ENCODE measurements around the gene VWA8.
"Not testable (repeated sequence)": the region's sequence is repeated elsewhere in the genome, so short reads cannot be mapped to it uniquely, and the experiment has no call there.

Gene VWA8

DNA sequence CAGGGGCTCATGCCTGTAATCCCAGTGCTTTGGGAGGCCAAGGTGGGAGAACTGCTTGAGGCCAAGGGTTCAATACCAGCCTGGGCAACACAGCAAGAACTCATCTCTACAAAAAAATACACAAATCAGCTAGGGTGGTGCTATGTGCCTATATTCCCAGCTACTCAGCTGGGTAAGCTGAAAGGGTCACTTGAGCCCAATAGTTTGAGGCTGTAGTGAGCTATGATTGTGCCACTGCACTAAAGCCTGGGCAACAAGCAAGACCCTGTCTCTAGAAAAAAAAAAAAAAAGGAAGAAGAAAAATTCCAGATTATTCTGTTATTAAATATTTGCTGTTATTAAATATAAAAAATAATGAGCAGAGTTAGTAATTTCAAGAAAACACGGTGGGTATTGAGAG, 372.5 kb downstream of the VWA8 start:
- DNase-seq (ENCODE audit: low read depth in 2 of 2), result no peak

DNA sequence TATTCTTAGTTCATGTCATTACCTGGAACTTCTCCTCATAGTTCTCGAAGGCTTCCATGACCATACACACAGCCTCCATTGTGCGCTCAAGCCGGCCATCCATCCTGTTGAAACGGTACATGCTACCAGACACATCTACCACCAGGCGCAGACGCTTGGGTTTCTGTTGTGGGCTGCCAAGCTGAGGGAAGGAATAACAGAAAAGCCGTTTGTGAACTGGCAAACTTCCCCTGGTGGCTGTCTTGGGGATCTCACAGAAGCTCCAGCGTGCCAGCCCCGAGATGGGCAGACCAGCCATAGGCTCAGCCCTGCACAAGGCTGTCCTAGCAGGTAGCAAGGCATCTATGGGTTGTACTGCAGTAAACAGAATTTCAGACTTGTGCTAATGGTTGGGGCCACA, 373.4 kb downstream of the VWA8 start:
- peak in 1 of 2 donors; percentile 13 for DNase-seq (ENCODE audit: low read depth in 2 of 2)

DNA sequence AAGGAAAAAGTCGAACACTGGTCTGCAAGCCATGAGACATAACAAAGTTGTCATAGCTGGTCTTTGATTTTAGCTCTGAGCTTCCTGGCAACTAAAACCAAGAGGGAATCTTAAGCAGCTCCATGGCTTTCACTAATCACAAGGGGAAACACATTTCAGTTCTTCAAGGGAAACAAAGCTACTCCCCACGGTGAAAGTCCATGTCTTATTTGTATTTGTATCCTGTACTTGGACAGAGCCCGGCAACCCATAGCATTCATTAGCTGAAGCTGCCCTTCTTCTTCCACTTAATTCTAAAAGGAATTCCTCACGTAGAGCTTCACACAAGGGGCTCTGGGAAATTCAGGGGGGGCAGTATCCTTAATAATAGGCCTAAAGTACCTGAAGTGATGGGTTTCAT, 374.7 kb downstream of the VWA8 start:
- no peak for DNase-seq (ENCODE audit: low read depth in 2 of 2)

GRCh38 chr13:41582027-41582463, 378.9 kb downstream of the VWA8 start:
- DNase-seq (ENCODE audit: low read depth in 2 of 2), result no peak

- no peak for DNase-seq (ENCODE audit: low read depth in 2 of 2)
These were observed 380.6 kb downstream of the VWA8 start for GRCh38 chr13:41580345-41580744.

GRCh38 chr13:41579881-41580280, 381.0 kb downstream of the VWA8 start:
- DNase-seq (ENCODE audit: low read depth in 2 of 2), result no peak

DNA sequence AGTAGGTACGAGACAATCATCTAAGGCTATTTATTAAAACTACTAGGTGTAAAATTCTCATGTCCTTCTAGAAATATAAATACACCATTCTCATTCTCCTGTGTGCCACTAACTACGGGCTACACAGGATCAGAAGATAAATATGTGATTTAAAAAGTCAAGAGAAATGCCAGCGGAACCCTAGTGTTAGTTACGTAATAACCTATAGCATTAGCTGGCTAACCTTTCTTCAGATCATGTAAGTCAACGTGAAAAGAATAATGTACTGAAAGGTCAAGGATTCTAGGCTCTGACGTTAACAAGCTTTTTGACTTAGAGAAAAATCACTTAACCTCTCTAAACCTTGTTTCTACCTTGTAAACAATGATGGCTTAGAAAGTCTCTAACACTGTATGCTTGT, 381.7 kb downstream of the VWA8 start:
- DNase-seq (ENCODE audit: low read depth in 2 of 2), result no peak

GRCh38 chr13:41578371-41578770, 382.5 kb downstream of the VWA8 start:
- DNase-seq (ENCODE audit: low read depth in 2 of 2), result no peak

GRCh38 chr13:41577436-41577835, 383.5 kb downstream of the VWA8 start:
- no peak for DNase-seq (ENCODE audit: low read depth in 2 of 2)

GRCh38 chr13:41573640-41574039, 387.3 kb downstream of the VWA8 start:
- not testable (repeated sequence) for DNase-seq (ENCODE audit: low read depth in 2 of 2)

GRCh38 chr13:41571817-41572340, 389.0 kb downstream of the VWA8 start:
- not testable (repeated sequence) for DNase-seq (ENCODE audit: low read depth in 2 of 2)

DNA sequence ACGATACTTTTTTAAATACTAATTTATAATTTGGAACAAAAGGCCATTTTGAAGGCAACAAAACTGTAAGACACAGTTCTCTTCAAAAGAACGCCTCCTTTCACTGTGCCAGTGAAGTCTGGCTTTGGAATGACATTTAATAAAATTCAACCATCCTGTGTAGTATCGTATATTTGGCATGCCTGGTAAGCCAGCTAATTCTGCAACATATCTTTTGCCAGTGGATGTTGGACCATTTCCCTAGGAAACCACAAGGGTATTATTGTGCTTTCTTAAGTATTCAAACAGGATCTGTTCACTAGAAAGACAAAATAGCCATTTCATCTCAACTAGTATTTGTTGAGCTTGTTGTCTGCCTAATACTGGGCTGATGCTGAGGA, 391.9 kb downstream of the VWA8 start:
- DNase-seq (ENCODE audit: low read depth in 2 of 2), result no peak

GRCh38 chr13:41568143-41568971, 392.6 kb downstream of the VWA8 start:
- DNase-seq (ENCODE audit: low read depth in 2 of 2), result no peak

- no peak for DNase-seq (ENCODE audit: low read depth in 2 of 2)
These were observed 393.5 kb downstream of the VWA8 start for GRCh38 chr13:41567363-41567762.

DNA sequence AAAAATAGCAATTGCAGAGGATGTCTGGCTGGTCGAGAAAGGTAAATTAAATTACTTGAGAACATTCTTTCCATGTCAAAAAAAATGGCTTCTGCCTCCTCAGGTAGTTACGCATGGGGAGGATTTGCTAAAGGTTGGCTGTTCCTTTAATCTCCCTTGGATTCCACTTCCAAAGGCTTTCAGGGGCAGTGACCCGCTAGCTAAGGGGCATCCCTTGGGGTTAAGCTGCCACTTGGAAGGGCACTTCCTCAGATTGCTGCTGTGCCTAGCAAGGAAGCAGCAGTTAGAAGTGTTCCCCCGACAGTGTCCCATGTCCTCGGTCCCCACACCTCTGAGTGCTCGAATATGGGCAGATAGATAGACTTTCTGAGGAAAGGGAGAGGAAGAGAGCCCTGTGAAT, 395.1 kb downstream of the VWA8 start:
- no peak for DNase-seq (ENCODE audit: low read depth in 2 of 2)

DNA sequence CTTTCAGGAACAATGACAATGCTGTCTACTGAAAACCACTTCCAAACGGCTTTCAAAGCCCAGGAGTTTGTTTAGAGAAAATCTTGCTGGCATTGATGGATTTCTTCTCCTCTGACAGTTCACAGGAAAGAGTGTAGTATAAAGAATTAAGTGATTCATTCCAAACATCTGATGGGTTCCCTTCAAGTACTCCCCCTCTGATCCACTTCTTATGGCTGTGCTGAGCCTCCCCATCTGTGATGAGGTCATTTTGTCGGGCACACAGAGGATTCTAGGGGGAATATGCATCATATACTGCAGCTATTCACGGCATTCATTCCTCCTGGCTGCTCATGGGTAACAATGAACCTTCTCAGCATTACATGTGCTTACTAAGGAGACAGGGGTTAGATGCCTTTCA, 395.7 kb downstream of the VWA8 start:
- DNase-seq (ENCODE audit: low read depth in 2 of 2), result no peak

DNA sequence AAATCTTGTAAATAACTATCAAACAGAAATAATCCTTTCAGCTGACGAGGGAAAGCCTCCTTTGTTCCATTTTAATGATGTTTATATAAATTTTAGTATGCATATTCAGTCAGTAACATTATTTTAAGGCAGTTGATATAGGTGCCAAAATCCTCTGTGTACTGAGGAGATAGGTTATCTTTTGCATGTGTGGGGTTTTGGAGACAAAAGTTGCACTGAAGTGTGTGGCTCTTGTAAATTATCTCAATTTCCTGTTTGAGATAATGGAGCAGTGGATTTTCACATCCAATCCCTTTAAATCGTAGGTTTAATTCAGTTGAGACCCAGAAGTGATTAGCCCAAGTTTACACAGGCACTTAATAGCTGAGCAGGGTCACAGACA, 396.9 kb downstream of the VWA8 start:
- no peak for DNase-seq (ENCODE audit: low read depth in 2 of 2)

GRCh38 chr13:41563341-41563983, 397.4 kb downstream of the VWA8 start:
- no peak for DNase-seq (ENCODE audit: low read depth in 2 of 2)

- DNase-seq (ENCODE audit: low read depth in 2 of 2), result no peak
These were observed 398.2 kb downstream of the VWA8 start for GRCh38 chr13:41562541-41563178.

DNA sequence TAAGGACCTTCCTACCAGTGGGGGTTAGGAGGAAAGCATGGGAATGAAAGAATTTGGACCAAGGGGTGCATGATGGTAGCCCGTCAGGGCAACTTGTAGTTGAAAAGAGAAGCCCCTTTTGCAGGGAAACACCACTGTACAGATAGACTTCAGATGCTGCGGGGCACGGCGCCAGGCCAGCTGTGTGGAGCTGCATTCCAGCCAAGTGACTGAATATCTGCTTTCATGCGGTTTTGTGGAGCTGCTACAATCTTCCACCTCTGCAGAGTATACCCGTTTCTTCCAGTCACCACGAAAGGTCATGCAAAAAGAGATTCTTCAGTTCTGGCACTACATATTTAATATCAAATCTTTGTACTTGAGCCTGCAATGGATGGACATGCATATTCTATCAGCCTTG, 398.8 kb downstream of the VWA8 start:
- no peak for DNase-seq (ENCODE audit: low read depth in 2 of 2)

- no peak for DNase-seq (ENCODE audit: low read depth in 2 of 2)
These were observed 399.7 kb downstream of the VWA8 start for GRCh38 chr13:41561170-41561569.

GRCh38 chr13:41558781-41559560, 401.9 kb downstream of the VWA8 start:
- DNase-seq (ENCODE audit: low read depth in 2 of 2), result no peak
